Measurements from ENCODE around the gene GNL2. TPM values are rescaled to one million over a fixed set of nuclear protein-coding genes. Genes with fewer than 3 reads are reported as not detected.
A peak's percentile ranks its signal among the peaks of the same experiment; 100 is the strongest.
"Not testable (repeated sequence)": the region's sequence is repeated elsewhere in the genome, so short reads cannot be mapped to it uniquely, and the experiment has no call there.

The GNL2 gene
- total RNA-seq, 2 donors from 2014 or later: 15.4 to 22.2 TPM

DNA sequence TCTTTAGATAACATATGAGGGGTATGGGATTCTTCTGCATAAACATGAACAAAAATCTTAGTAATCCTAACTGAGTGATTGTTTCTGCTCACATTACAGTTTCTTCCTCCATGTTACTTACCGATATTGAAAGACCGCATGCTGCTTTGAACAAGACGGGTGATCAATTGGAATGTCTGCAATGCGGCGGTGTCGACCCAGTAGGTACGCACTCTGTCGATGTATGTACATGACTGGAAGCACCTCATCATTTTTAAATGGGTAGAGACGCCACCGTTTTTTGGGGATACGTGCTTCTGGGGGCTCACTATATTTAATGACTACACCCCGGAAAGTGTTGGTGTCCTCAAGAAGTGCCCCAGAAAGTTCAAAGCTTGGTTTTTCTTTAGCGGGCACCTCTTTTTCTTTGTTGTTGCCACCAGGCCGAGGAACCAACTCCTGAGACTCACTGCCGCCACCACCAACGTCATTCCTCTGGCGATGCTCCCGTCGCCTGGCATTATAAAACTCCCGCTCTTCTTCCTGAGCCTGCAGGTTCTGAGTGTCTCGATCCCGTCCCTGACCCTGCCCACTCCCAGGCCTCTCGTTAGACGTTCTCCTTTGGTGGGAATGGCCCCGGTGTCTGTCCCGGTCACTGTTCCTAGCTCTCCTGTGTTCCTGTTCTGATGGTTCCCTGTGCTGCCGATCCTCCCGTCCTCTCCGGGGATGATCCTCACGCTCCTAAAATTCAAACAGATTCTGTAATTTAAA lies 55.5 kb downstream of the GNL2 start:
- Histone ChIP-seq H3K27me3 (no peaks in the 10 kb centered on the region), H3K4me1 (no peaks in the 10 kb centered on the region), H3K9me3 (no peaks in the 10 kb centered on the region), H3K36me3 (peaks cover 70% of the 10 kb centered on the region), H3K27ac (no peak overlapping the region), H3K4me3 (no peak overlapping the region)
- DNase-seq (ENCODE audit: low spot score): peak; percentile 28
- no peak for TF ChIP-seq CTCF (IDR thresholded peaks at IDR 0.05)

- DNase-seq (ENCODE audit: low spot score): peak; percentile 11
- not testable (repeated sequence) for H3K27me3 ChIP-seq, H3K27ac ChIP-seq, H3K4me1 ChIP-seq, H3K9me3 ChIP-seq, H3K4me3 ChIP-seq
- peaks cover 63% of the 10 kb centered on the region for H3K36me3 ChIP-seq
Observed at GRCh38 chr1:37539154-37539553, 56.6 kb downstream of the GNL2 start.

DNA sequence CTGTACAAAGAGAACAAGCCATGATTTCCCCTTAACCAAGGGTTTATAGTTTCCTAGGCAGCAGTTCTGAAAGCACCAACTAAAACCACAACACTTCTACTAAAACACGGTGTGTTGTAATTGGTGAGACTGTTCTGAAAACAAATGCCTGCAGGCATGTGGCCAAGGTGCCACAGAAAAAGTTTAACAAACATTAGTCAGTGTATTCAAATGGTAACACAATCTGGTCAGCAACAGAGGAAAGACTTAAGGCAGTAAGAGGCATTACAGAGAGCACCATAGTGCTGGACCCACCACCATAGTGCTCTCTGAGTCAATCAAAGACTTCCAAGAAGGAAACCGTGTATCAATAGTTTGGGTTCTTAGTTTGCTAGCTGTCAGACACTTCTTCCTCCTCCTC lies 58.4 kb downstream of the GNL2 start:
- Histone ChIP-seq H3K36me3 (peaks cover 58% of the 10 kb centered on the region), H3K27ac (no peak overlapping the region), H3K4me1 (peaks cover 0 to 10% of the 10 kb centered on the region in 2 donors), H3K27me3 (no peaks in the 10 kb centered on the region), H3K4me3 (no peak overlapping the region), H3K9me3 (no peaks in the 10 kb centered on the region)
- no peak for TF ChIP-seq CTCF (IDR thresholded peaks at IDR 0.05)
- no peak for DNase-seq (ENCODE audit: low spot score)

DNA sequence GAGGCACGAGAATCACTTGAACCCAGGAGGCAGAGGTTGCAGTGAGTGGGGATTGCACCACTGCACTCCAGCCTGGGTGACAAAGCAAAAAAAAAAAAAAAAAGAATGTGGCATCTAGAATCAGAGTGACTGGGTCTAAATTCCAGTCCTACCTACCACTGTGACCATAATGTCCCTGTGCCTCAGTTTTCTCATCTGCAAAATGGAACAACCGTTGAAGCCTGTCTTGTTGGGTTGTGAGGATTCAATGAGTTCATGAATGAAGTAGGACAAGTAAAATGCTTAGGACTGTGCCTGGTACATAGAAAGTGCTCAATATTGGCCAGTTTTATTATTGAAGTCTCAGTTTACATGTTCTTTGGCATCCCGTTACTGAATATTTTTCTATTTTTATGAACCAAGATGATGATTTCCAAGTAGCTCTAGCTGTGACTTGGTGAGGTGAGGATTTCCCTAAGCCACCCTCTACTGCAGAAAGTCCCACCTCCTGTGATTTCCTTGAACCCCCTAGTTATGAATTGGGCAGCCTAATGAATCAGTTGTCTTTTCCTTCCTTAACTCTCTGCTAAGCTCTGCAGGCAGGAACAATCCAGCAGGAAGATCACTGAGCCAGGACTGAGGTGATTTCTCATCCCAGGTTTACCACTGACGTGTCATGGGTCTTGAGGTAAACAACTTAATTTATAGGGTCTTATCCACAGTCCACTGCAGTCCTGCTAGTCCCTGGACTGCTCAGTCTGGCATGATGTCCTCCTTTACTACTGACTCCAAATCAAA lies 62.2 kb downstream of the GNL2 start:
- Histone ChIP-seq H3K4me3 (no peak overlapping the region), H3K9me3 (no peaks in the 10 kb centered on the region), H3K4me1 (peaks cover 0 to 10% of the 10 kb centered on the region in 2 donors), H3K36me3 (peaks cover 27% of the 10 kb centered on the region), H3K27ac (peak overlapping the region in 1 of 2 donors; percentile 60), H3K27me3 (no peaks in the 10 kb centered on the region)
- no peak for TF ChIP-seq CTCF (IDR thresholded peaks at IDR 0.05)
- DNase-seq (ENCODE audit: low spot score): no peak

- not testable (repeated sequence) for H3K4me3 ChIP-seq, H3K4me1 ChIP-seq, H3K27me3 ChIP-seq, H3K27ac ChIP-seq, H3K9me3 ChIP-seq
- peaks cover 19% of the 10 kb centered on the region for H3K36me3 ChIP-seq
- DNase-seq (ENCODE audit: low spot score): peak; percentile 18
Observed at GRCh38 chr1:37532418-37533156, 63.1 kb downstream of the GNL2 start.

DNA sequence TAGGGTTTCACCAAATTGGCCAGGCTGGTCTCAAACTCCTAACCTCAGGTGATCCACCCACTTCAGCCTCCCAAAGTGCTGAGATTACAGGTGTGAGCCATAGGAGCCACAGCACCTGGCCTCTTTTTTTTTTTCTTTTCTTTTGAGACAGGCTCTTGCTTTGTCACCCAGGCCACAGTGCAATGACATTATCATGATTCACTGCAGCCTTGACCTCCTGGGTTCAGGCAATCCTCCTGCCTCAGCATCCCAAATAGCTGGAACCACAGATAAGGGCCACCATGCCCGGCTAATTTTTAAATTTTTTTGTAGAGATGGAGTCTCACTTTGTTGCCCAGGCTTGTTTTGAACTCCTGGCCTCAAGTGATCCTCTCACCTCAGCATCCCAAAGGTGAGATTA lies 65.8 kb downstream of the GNL2 start:
- peak; percentile 11 for DNase-seq (ENCODE audit: low spot score)
- H3K4me1 ChIP-seq, H3K9me3 ChIP-seq, H3K36me3 ChIP-seq, H3K27me3 ChIP-seq, H3K27ac ChIP-seq, H3K4me3 ChIP-seq: not testable (repeated sequence)

- Histone ChIP-seq H3K4me1 (no peaks in the 10 kb centered on the region), H3K4me3 (no peak overlapping the region), H3K36me3 (no peaks in the 10 kb centered on the region), H3K9me3 (no peaks in the 10 kb centered on the region), H3K27me3 (no peaks in the 10 kb centered on the region), H3K27ac (no peak overlapping the region)
- no peak for TF ChIP-seq CTCF (IDR thresholded peaks at IDR 0.05)
- DNase-seq (ENCODE audit: low spot score): peak; percentile 26
Observed at GRCh38 chr1:37519613-37520012, 76.1 kb downstream of the GNL2 start.

DNA sequence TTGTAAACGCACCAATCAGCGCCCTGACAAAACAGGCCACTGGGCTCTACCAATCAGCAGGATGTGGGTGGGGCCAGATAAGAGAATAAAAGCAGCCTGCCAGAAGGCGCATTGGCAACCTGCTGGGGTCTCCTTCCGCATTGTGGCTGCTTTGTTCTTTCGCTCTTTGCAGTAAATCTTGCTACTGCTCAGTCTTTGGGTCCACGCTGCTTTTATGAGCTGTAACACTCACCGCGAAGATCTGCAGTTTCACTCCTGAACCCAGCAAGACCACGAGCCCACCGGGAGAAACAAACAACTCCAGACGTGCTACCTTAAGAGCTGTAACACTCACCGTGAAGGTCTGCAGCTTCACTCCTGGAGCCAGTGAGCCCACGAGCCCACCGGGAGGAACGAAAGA lies 76.8 kb downstream of the GNL2 start:
- not testable (repeated sequence) for H3K4me3 ChIP-seq, H3K9me3 ChIP-seq, H3K27me3 ChIP-seq, H3K27ac ChIP-seq, H3K36me3 ChIP-seq, H3K4me1 ChIP-seq
- peak; percentile 21 for DNase-seq (ENCODE audit: low spot score)

- DNase-seq (ENCODE audit: low spot score): peak; percentile 43
- not testable (repeated sequence) for H3K27ac ChIP-seq, H3K27me3 ChIP-seq, H3K4me1 ChIP-seq, H3K9me3 ChIP-seq, H3K4me3 ChIP-seq, H3K36me3 ChIP-seq
Observed at GRCh38 chr1:37518241-37518640, 77.5 kb downstream of the GNL2 start.

Data from right atrium auricular region (tissue), 2 donors.